Activated naive CD8-positive, alpha-beta T cell treated with anti-CD3 and anti-CD28 coated beads, Interleukin-2, amount 50 U/mL, for 16 hours (primary cell): ENCODE measurements around the gene KIAA1549.

Experiments
- DNase-seq: peaks from one replicate; pipeline ENCODE4 v3.0.0-alpha.2; 2020; ENCODE audit warnings: low read depth, low spot score

The KIAA1549 gene

GRCh38 chr7:138907850-138908249 is 73.3 kb downstream of the KIAA1549 start:
- no peak for DNase-seq

GRCh38 chr7:138907201-138907847 is 73.9 kb downstream of the KIAA1549 start:
- no peak for DNase-seq

DNA sequence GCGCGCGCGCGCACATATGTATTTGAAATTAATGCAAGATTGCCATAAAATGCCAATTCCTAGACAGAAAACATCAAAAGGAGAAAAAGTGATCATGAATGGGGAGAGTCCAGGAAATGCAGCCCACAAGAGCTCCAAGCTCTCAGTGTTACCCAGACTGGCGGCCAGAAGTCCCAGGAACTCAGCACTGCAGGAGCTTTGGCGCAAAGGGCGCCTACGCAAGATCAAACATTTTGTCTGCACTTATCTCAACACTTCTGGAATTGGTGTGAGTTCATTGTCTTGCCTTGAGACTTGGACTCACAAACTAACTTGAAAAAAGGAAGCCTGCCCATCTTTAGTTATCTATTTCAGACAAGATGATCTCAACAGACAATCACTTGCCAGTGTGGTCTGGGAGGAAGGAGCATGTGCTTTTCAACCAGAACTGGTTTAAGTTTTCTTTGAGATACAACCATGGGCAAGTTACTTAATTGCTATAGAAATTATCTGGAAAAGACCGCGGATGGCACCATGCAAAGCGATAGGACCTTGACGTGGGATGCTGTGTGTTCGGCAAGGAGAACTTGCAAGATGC is 77.2 kb downstream of the KIAA1549 start:
- DNase-seq = no peak

- DNase-seq = peak; percentile 44
Observed at GRCh38 chr7:138903186-138903820, 77.9 kb downstream of the KIAA1549 start.

DNA sequence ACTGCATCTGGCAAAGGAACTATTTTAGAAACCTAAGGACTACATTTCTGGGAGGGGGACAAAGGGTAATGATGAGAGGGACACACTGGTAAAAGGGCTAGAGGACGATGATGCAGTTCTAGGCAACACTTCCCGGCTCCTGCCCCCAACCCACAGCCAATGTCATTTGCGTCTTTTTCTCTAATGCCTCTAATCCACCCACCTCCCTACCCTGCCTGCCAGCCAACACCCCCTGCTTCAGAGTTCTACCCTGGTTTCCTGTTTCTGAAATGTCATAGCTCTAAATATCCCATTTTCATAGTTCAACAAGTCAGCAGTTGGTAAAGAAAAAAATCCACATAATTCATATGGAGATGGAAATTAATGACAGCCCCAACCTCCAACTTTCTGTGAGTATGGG is 79.0 kb downstream of the KIAA1549 start:
- no peak for DNase-seq

- no peak for DNase-seq
Observed at GRCh38 chr7:138900035-138900828, 81.0 kb downstream of the KIAA1549 start.

- no peak for DNase-seq
Observed at GRCh38 chr7:138898802-138899201, 82.4 kb downstream of the KIAA1549 start.

DNA sequence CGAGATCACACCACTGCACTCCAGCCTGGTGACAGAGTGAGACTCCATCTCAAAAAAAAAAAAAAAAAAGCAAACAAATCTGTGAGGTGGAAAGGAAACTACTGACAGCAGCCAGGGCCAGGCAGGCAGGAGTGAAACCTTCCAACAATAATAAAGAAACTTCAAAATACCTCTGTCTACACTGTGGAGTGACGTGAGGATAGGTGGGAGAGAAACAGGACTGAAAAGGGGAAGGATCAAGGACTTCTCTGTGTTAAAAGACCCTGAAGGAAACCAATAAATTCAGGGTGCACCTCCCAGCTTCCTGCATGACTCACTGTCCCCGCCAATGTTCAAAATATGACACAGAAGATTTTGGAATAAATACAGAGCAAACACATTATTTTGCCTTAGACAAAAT is 82.9 kb downstream of the KIAA1549 start:
- no peak for DNase-seq

DNA sequence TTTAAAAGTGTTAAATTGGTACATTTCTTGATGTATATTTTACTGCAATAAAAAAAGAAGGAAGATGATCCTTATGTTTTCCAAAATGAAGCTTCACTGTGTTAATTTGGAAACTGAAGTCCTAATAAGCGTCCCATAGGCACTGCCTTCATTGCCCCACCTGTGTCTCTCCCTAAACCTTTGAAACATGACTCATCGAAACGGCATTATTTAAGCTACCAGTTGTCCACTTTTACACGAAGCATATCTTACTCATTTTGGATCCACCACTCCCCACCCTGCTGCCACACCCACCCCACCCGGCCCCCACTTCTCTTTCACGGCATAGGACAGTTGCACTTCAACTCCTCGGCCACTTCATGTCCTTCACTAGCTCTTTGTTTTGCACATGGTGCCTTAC is 85.5 kb downstream of the KIAA1549 start:
- no peak for DNase-seq

DNA sequence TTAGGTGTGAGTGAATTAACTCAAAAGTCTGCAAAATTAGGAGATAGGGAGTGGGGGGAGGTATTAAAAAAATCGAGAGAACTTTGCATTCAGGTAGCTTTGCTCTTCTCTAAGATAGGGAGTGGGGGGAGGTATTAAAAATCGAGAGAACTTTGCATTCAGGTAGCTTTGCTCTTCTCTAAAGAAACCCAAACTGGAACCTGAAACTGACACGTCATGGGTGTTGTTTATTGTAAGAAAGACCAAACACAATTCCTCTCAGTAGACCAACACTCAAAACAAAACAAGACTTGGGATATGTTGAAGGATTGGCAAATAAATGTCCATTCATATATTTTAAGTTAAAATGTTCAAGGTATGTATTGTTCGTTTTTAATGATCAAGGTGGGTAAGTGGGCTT is 87.9 kb downstream of the KIAA1549 start:
- no peak for DNase-seq

DNA sequence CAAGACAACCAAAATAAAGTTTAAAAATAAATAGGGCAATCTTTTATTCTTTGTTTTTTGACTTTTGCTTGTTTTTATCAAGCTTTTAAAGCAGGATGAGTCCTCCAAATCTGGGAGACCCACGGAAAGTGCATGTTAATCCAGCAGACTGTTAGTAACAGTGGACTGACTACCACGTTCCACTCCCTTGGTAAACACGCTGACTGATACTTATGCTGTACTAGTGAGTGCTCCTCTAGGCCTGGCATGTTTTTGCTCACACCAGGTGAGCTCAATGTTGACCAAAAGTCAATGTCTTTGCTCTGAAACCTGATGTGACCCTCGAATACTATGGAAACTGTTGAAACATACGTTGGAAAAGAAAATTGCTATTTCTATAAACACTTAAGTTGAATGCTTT is 88.4 kb downstream of the KIAA1549 start:
- no peak for DNase-seq

- DNase-seq = no peak
Observed at GRCh38 chr7:138892006-138892630, 89.1 kb downstream of the KIAA1549 start.

GRCh38 chr7:138891446-138891810 is 89.8 kb downstream of the KIAA1549 start:
- DNase-seq = no peak

- DNase-seq = no peak
Observed at GRCh38 chr7:138890499-138891445, 90.4 kb downstream of the KIAA1549 start.

DNA sequence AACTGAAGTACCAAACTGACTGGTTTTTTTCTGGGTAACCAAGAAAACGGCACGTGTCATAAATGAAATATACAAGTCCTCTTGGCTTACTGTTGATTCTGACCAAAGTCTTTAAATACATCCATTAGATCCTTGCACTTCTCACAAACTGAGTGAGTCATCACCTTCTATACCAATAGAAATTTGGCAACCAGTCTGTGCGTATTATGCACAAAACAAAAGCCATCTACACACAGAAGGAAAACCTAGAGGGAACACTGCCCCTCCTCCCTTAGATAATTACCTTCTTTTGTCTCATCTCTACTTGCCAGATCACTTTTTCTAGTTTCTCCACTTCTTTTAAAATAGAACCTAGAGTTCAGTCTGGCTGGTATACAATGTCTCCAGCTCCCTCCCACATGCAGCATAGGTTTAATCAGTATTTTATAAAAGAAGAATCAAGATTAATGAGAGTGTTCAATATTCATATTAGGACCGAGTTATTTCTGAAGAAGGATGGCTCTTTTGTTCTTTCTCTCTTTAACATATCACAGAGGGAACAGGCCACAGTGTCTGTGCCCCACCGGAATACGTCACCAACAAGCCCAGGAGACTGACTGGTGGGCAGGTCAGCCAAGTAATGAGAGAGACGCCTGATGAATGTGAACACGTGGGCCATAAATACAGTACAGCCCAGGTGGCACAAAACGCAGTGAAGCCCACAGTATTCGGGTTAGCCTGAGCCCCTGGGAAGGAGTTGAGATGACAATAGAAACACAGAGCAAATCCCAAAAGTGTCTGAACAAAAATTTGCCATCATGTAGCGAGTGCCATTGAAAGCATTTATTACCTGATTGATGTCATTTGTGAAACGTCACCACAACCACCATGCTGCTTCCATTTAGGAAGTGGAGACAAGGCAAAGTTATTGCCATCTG is 91.3 kb downstream of the KIAA1549 start:
- no peak for DNase-seq

- DNase-seq = no peak
Observed at GRCh38 chr7:138887872-138888656, 93.1 kb downstream of the KIAA1549 start.

GRCh38 chr7:138887085-138887710 is 94.0 kb downstream of the KIAA1549 start:
- no peak for DNase-seq

- DNase-seq = no peak
Observed at GRCh38 chr7:138886501-138886917, 94.7 kb downstream of the KIAA1549 start.
